ENCODE data around the gene PHLDA2. TPM values are rescaled to one million over a fixed set of nuclear protein-coding genes. Genes with fewer than 3 reads are reported as not detected.

PHLDA2 gene
- total and polyA plus RNA-seq, 8 donors: 0.16 to 9.0 (median 2.6) TPM

DNA sequence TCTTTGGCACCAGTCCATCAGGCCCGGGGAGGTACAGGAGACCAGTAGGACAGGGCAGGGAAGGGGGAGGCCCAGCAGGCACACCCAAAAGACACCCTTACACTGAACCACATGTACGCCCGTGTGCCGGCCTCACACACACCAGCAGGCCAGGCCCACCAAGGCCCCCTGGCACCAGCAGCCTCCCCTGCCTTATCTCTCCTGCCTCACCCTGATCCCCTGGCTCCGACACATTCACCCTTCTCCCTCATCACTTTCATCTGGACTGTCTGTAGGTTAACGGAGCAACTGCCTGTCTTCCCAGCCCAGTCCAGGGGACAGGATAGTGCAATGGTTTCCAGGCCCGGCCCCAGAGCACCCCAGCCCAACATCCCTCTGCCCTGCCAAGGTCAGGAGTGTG, 48.6 kb downstream of the PHLDA2 start:
- no peaks in the 10 kb centered on the region for H3K27me3 ChIP-seq
- no peaks in the 10 kb centered on the region for H3K9me3 ChIP-seq
- ATAC-seq: no peak
- WGBS, 2 donors: 82 to 83% methylated on average over 7 of the region's 7 CpGs
- no peak for DNase-seq
- H3K36me3 ChIP-seq: no peaks in the 10 kb centered on the region
- TF ChIP-seq, protein P1, sequence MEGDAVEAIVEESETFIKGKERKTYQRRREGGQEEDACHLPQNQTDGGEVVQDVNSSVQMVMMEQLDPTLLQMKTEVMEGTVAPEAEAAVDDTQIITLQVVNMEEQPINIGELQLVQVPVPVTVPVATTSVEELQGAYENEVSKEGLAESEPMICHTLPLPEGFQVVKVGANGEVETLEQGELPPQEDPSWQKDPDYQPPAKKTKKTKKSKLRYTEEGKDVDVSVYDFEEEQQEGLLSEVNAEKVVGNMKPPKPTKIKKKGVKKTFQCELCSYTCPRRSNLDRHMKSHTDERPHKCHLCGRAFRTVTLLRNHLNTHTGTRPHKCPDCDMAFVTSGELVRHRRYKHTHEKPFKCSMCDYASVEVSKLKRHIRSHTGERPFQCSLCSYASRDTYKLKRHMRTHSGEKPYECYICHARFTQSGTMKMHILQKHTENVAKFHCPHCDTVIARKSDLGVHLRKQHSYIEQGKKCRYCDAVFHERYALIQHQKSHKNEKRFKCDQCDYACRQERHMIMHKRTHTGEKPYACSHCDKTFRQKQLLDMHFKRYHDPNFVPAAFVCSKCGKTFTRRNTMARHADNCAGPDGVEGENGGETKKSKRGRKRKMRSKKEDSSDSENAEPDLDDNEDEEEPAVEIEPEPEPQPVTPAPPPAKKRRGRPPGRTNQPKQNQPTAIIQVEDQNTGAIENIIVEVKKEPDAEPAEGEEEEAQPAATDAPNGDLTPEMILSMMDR (IDR thresholded peaks at IDR 0.05): no peak
- FAIRE-seq: no peak
- H3K4me1 ChIP-seq: no peaks in the 10 kb centered on the region
- H3K27ac ChIP-seq: no peak overlapping the region
- no peak overlapping the region for H3K4me3 ChIP-seq
- intact Hi-C loops (cut with DNase I): loop anchor here in 2 of 3 donors (10.0 kb wide), 1 partner anchor 186 kb away; the partner anchor contains the start of gene KCNQ1OT1 (in 2 of the 2)

DNA sequence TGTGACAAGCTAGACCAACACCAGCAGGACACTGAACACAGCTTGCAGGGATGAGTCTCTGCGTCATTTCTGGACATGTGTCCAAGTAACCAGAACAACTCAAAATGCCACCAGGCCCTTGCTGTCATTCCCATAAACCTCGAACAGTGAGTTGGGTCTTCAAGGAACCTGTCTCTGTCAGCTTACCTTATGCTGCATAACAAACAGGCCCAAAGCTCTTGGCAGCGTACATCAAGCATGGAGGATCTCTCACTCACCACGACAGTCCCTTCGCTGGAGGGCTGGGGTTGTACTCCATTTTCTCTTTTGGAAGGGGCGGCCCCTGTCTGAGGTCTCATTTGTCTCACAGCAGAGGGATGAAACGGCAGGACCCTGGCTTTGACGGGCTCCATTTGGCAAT, 50.4 kb downstream of the PHLDA2 start:
- H3K4me3 ChIP-seq: no peak overlapping the region

More for the DNA sequence above, 50.4 kb downstream of the PHLDA2 start:
- no peak for FAIRE-seq
- TF ChIP-seq, protein P1 (IDR thresholded peaks at IDR 0.05): no peak
- intact Hi-C loops (cut with DNase I): no loop called here
- H3K9me3 ChIP-seq: no peaks in the 10 kb centered on the region
- WGBS, 2 donors: 93% methylated on average over 8 of the region's 8 CpGs
- no peak overlapping the region for H3K27ac ChIP-seq
- no peaks in the 10 kb centered on the region for H3K4me1 ChIP-seq
- no peak for ATAC-seq
- peak in 1 of 6 donors; percentile 20 for DNase-seq
- H3K36me3 ChIP-seq: no peaks in the 10 kb centered on the region
- no peaks in the 10 kb centered on the region for H3K27me3 ChIP-seq

Other genes starting within 250 kb of the PHLDA2 start
- 1 to 10 TPM in 4 of 6 donors, under 1 TPM in 2; 0.79 to 1.9 (median 1.5) TPM for gene KCNQ1OT1, start 229.4 kb downstream of the PHLDA2 start, total RNA-seq
- gene KCNQ1OT1, start 229.4 kb downstream of the PHLDA2 start, polyA plus RNA-seq: 1 to 10 TPM in 1 of 2 donors, under 1 TPM in 1; 0.31 to 1.4 TPM
- gene CDKN1C, start 43.6 kb downstream of the PHLDA2 start, total RNA-seq: 10 to 100 TPM in 5 of 6 donors, 1 to 10 TPM in 1; 9.2 to 23.1 (median 19.2) TPM
- 10 to 100 TPM; 36.1 to 71.4 TPM for gene CDKN1C, start 43.6 kb downstream of the PHLDA2 start, polyA plus RNA-seq
- gene NAP1L4, start 62.9 kb upstream of the PHLDA2 start, total RNA-seq: 10 to 100 TPM; 29.3 to 67.4 (median 40.9) TPM
- 10 to 100 TPM; 40.9 to 52.5 TPM for gene NAP1L4, start 62.9 kb upstream of the PHLDA2 start, polyA plus RNA-seq
- 10 to 100 TPM; 14.8 to 65.0 (median 19.8) TPM for gene CARS1, start 128.0 kb upstream of the PHLDA2 start, total RNA-seq
- gene CARS1, start 128.0 kb upstream of the PHLDA2 start, polyA plus RNA-seq: 10 to 100 TPM; 16.7 to 26.0 TPM
- gene OSBPL5, start 235.9 kb upstream of the PHLDA2 start, total RNA-seq: 10 to 100 TPM in 4 of 6 donors, 1 to 10 TPM in 2; 9.8 to 16.7 (median 10.6) TPM
- 10 to 100 TPM; 12.6 to 14.9 TPM for gene OSBPL5, start 235.9 kb upstream of the PHLDA2 start, polyA plus RNA-seq